GM21737 (cell line): ENCODE results near the gene PRKN.

Experiments
- ATAC-seq: cut with Tn5 transposase; IDR thresholded peaks from one replicate; pipeline ENCODE4 v1.9.1; 2021; ENCODE audit warnings: mild to moderate bottlenecking, moderate library complexity; ENCODE audit not compliant: unreplicated experiment

The PRKN gene

GRCh38 chr6:161749576-161749975 lies 978.0 kb downstream of the PRKN start:
- ATAC-seq, result no peak

GRCh38 chr6:161748535-161749416 lies 978.8 kb downstream of the PRKN start:
- no peak for ATAC-seq

- ATAC-seq, result no peak
Observed at GRCh38 chr6:161747506-161747905, 980.1 kb downstream of the PRKN start.

GRCh38 chr6:161745594-161746141 lies 981.9 kb downstream of the PRKN start:
- ATAC-seq, result no peak

- ATAC-seq, result no peak
Observed at GRCh38 chr6:161745128-161745527, 982.4 kb downstream of the PRKN start.

- no peak for ATAC-seq
Observed at GRCh38 chr6:161744211-161745067, 983.1 kb downstream of the PRKN start.

- no peak for ATAC-seq
Observed at GRCh38 chr6:161743509-161744178, 983.9 kb downstream of the PRKN start.

- no peak for ATAC-seq
Observed at GRCh38 chr6:161740486-161740885, 987.1 kb downstream of the PRKN start.

GRCh38 chr6:161736781-161737292 lies 990.7 kb downstream of the PRKN start:
- no peak for ATAC-seq

GRCh38 chr6:161736326-161736725 lies 991.2 kb downstream of the PRKN start:
- no peak for ATAC-seq

GRCh38 chr6:161732594-161732993 lies 995.0 kb downstream of the PRKN start:
- ATAC-seq, result no peak

- ATAC-seq, result no peak
Observed at GRCh38 chr6:161727083-161727833, 1000.3 kb downstream of the PRKN start.

- no peak for ATAC-seq
Observed at GRCh38 chr6:161722394-161722793, 1005.2 kb downstream of the PRKN start.

GRCh38 chr6:161721511-161721910 lies 1006.1 kb downstream of the PRKN start:
- no peak for ATAC-seq

- no peak for ATAC-seq
Observed at GRCh38 chr6:161716176-161716575, 1011.4 kb downstream of the PRKN start.

- no peak for ATAC-seq
Observed at GRCh38 chr6:161711938-161712337, 1015.6 kb downstream of the PRKN start.

- no peak for ATAC-seq
Observed at GRCh38 chr6:161711515-161711914, 1016.1 kb downstream of the PRKN start.

GRCh38 chr6:161710698-161711097 lies 1016.9 kb downstream of the PRKN start:
- no peak for ATAC-seq

- no peak for ATAC-seq
Observed at GRCh38 chr6:161701056-161701455, 1026.5 kb downstream of the PRKN start.

GRCh38 chr6:161696801-161697200 lies 1030.8 kb downstream of the PRKN start:
- no peak for ATAC-seq
